Neural crest cell (in vitro differentiated cells): ENCODE measurements around the gene PUM2. TPM values are rescaled to one million over a fixed set of nuclear protein-coding genes. Genes with fewer than 3 reads are reported as not detected.

Experiments
- DNase-seq: peaks from one replicate; pipeline ENCODE4 v3.0.0; 2021; ENCODE audit warnings: low read depth, mixed read lengths, low spot score
- H3K27ac Mint-ChIP-seq: one replicate; pipeline ENCODE4 v1.8.0; 2021; ENCODE audit warnings: mild to moderate bottlenecking, mixed read lengths; ENCODE audit not compliant: unreplicated experiment
- H3K27me3 Mint-ChIP-seq: 2 replicates; pipeline ENCODE4 v1.8.0; 2021; ENCODE audit warnings: low read depth, mild to moderate bottlenecking, mixed read lengths
- H3K36me3 Mint-ChIP-seq: 2 replicates; pipeline ENCODE4 v1.8.0; 2021; ENCODE audit warnings: low read depth, mild to moderate bottlenecking, mixed read lengths
- H3K4me1 Mint-ChIP-seq: 2 replicates; pipeline ENCODE4 v1.8.0; 2021; ENCODE audit warnings: mixed read lengths
- H3K4me3 Mint-ChIP-seq: one replicate; pipeline ENCODE4 v1.8.0; 2021; ENCODE audit warnings: mild to moderate bottlenecking, mixed read lengths
- H3K9me3 Mint-ChIP-seq: 2 replicates; pipeline ENCODE4 v1.8.0; 2021; ENCODE audit warnings: mixed read lengths
- CTCF ChIP-seq: fragments of 200-600 bp; sonication (generic); conservative IDR thresholded peaks from 2 replicates; pipeline ENCODE4 v1.5.0; 2021; ENCODE audit warnings: antibody characterized with exemption, mild to moderate bottlenecking
- total RNA-seq: library from RNA; stranded (reverse); gene quantifications from 2 replicates; pipeline ENCODE4 v1.2.1, GENCODE V29; 2021

PUM2 gene
- total RNA-seq, 1 donor from 2014 or later, result 110 TPM

- no peak for TF ChIP-seq CTCF
- Mint-ChIP-seq H3K27ac (no peak overlapping the region), H3K27me3 (peaks cover 9% of the 10 kb centered on the region), H3K4me1 (no peaks in the 10 kb centered on the region), H3K9me3 (no peaks in the 10 kb centered on the region), H3K4me3 (no peak overlapping the region), H3K36me3 (no peaks in the 10 kb centered on the region)
- no peak for DNase-seq
These were observed 43.3 kb upstream of the PUM2 start for GRCh38 chr2:20393986-20394385.

- Mint-ChIP-seq H3K36me3 (no peaks in the 10 kb centered on the region), H3K9me3 (no peaks in the 10 kb centered on the region), H3K27me3 (peaks cover 4% of the 10 kb centered on the region), H3K4me3 (no peak overlapping the region), H3K27ac (no peak overlapping the region), H3K4me1 (no peaks in the 10 kb centered on the region)
- TF ChIP-seq CTCF, result no peak
- DNase-seq, result no peak
These were observed 41.5 kb upstream of the PUM2 start for GRCh38 chr2:20391951-20392699.

GRCh38 chr2:20390524-20391123, 40.0 kb upstream of the PUM2 start:
- no peak overlapping the region for H3K4me3 Mint-ChIP-seq
- no peak for TF ChIP-seq CTCF
- H3K36me3 Mint-ChIP-seq, result no peaks in the 10 kb centered on the region
- no peaks in the 10 kb centered on the region for H3K9me3 Mint-ChIP-seq
- H3K27me3 Mint-ChIP-seq, result peaks cover 4% of the 10 kb centered on the region
- H3K4me1 Mint-ChIP-seq, result no peaks in the 10 kb centered on the region
- no peak overlapping the region for H3K27ac Mint-ChIP-seq
- DNase-seq, result no peak

GRCh38 chr2:20384953-20385352, 34.3 kb upstream of the PUM2 start:
- TF ChIP-seq CTCF, result no peak
- Mint-ChIP-seq H3K4me3 (no peak overlapping the region), H3K27ac (no peak overlapping the region), H3K36me3 (no peaks in the 10 kb centered on the region), H3K4me1 (peaks cover 9% of the 10 kb centered on the region), H3K9me3 (no peaks in the 10 kb centered on the region), H3K27me3 (peaks cover 4% of the 10 kb centered on the region)
- DNase-seq, result no peak

GRCh38 chr2:20382965-20383810, 32.5 kb upstream of the PUM2 start:
- Mint-ChIP-seq H3K27me3 (peaks cover 3% of the 10 kb centered on the region), H3K9me3 (no peaks in the 10 kb centered on the region)
- no peak for TF ChIP-seq CTCF

More at GRCh38 chr2:20382965-20383810, 32.5 kb upstream of the PUM2 start:
- Mint-ChIP-seq H3K4me3 (no peak overlapping the region), H3K36me3 (no peaks in the 10 kb centered on the region), H3K4me1 (peaks cover 14% of the 10 kb centered on the region), H3K27ac (no peak overlapping the region)
- DNase-seq, result no peak
